NCI-H146 treated with DMSO at 0.1 percent for 48 hours (cell line): ENCODE data around the gene HSPA12A.

Experiments used
- DNase-seq: peaks from one replicate; lab custom pipeline; 2025; ENCODE audit not compliant: unreplicated experiment; lab: John Stamatoyannopoulos, UW

The HSPA12A gene

DNA sequence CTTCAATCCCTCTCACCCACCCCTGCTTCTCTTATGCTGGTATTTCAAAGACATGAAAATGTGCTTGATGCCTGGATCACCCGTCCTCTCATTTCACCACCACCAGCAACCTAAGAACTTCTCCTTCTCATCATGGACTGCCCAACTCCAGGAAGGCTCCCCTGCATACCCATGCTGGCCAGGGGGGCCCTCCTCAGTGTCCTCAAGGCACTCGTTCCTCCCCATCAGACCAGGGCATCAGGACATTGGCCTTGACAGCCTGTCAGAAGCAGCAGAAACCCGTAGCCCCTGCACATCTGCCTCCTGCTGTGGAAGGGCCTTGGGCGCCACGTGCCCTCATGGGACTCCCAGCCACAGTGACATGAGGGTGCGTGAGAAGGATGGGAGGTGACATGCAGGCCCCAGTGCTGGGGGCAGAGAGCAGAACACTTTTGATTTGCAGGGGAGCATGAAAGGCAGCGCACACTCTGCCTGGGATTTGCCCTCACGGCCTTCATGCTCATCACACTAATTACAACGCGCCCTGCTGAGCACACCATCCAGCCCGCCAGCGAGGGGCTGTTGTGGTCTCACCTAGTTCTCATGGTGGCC, 1.9 kb upstream of the HSPA12A start:
- no peak for DNase-seq

DNA sequence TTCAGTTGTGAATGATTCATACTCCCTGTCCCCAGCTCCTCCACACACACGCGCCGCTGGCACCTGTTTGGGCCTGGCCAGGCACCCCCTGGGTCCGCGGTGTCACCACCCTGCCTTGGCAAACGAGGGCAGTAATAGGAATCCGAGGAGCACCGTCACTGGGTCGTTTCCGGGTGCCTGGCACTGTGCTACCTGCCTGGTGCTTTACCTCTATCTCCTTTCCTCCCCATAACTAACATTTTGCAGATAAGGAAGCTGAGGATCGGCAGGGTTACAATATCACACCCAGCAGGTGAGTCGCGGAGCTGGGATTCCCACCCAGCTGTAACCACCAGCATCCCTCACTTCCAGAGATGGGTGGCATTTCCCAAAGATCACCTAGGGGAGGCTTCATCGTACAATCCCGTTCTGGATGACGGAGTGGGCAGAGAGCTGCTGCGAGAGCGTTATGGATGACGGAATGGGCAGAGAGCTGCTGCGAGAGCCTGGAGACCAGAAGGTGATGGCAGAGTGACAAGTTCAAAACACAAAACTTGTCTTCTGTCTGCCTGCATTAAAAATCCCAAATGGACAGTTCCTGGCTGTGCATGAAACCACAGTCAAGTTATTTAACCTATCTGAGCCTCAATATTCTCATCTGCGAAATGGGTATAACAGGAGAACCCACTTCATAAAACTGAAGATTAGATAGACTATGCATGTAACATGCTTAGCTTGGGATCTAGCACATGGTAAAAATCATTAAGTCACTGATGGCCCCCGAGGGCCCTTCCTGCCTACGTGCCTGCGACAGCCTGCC, 1.1 kb upstream of the HSPA12A start:
- no peak for DNase-seq

DNA sequence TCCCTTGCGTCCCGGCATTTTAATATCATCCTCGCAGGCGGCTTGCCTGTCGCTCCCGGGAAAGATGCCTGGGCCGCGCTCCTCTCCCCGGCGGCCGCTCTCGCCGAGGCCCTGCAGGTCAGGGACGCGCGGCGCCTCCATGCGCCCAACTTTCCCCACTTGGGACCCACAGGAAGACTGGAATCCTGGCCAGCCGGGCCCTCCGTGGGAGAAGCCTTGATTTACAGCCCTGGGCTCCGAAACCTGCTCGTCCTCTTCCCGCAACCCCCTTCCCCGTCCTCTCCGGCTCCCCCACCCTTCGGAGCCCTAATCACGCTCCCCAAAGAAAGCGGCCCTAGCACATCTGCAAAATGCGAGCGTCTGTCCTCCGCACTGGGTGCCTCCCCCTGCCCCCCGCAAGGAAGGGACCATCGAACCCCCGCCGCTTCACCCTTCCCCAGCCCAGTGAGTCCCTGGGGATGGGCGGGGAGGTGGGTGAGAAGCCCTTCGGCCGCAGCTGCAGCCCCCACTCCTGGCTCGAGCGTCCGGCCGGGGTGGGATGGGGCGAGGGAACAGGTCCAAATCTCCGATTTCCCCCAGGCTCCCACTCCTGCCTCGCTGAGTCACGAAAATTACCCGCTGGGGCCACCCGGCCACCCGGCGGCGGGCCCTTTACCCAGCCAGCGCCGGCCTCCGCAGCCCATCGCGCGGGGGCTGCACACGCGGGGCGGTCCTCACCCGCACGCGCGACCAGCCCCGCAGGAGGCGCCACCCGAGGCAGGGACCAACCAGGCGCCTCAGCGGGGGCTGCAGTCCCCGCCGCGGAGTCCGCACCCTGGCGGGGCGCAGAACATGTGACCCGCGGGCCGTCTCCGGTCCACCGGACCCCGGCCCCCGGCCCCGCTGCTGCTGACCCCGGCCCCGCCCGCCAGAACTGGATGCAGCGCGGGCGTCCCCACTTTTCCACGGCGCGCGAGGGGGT, 695 bp downstream of the HSPA12A start:
- DNase-seq = no peak

DNA sequence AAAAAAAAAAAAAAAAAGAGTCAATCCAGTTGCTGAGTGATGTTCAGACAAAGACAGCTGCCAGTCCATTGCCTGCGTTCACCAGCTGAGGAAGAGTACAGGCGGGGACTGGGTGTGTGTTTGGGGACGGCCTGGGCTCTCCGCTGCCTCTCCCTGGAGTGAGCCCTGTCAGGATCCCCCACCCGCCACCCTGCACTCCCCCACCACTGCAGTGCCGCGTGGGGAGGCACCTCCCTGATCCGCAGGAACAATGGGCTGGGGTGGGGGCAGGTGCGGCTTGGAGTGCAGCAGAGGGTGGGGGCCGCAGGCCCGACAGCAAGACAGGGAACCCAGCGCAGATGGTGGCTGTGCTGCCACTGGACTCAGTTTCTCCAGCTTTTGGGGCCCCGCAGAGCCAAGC, 1.4 kb downstream of the HSPA12A start:
- DNase-seq = no peak

DNA sequence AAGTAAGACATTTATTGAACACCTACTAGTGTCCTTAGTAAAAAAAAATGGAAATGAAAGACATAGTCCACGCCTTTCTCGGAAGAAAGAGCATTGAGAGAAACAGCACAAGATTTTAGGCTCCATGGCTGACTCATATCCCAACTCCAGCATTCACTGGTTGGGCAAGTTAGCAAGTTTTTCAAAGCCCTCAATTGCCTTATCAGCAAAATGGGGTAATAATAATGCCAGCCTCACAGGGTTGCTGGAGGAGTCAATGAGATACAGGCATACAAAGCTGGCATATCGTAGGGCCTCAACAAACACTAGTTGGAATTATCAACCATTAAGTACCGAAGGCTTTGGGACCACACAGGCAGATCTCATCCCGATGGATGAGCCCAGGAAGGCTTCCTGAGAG, 4.0 kb downstream of the HSPA12A start:
- DNase-seq = no peak

DNA sequence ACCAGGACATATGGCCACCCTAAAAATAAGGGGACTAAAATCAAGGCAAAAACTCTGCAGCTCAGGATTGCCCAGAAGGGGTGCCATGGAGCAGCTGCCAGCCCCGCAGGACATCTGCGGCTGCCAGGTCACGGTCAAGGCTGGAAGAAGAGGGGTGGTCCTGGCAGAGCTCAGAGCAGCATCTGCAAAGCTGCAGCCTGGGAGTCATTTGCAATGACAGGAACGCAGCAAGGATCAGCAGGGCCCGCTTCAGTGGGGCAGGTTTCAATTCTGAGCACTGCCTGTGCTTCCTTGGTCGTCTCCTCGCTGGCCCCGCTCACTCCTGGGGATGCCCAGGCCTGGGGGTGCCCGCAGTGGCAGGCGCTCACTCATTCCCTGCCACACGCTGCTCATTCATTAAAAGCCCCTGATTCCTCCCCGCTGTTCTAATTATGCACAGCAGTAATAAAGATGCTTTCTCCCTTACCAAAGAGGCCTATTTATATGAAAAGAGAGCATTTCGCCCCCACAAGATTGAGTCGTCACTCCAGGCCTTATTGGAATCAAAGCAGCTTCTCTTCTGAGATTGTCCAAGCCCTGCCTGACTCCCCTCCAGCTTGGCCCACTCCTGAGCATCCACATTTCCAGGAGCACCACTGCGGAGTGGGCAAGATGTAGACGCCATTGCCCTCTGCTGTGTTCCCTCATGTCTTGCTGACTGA, 4.6 kb downstream of the HSPA12A start:
- no peak for DNase-seq

DNA sequence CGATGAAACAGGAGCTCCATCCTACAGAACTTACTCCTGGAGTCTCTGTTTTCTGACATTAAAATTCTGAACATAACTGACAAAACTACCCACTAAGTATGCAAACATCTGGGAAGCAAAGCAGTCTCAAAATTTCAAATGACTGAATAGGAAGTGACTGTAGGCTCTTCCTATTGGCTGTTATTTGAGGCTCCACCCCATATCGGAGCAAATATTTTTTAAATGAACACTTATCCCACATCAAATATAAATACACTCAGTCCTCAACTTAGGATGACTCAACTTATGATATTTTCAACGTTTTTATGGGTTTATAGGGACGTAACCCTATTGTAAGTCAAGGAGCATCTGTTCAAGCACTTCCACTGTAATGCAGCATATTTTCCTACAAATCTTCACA, 8.8 kb downstream of the HSPA12A start:
- no peak for DNase-seq

DNA sequence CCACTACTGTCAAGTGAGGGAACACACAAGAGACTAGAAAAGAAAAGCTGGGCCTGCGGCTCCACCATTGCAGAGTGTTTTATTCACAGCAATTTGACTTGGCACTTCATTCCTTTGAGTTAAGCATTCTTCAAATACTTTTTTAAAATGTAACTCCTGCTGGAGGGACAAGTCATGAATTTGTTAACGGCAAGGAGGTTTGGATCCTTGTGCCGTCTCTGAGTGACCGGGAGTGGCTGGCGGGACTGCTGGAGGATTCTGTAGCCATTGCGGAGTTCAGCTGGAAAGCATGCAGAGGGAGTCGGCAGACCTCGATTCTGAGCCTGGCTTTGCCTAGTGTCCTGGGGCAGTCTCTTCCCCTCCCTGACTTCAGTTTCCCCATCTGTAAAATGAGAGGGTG, 9.8 kb downstream of the HSPA12A start:
- DNase-seq = no peak

DNA sequence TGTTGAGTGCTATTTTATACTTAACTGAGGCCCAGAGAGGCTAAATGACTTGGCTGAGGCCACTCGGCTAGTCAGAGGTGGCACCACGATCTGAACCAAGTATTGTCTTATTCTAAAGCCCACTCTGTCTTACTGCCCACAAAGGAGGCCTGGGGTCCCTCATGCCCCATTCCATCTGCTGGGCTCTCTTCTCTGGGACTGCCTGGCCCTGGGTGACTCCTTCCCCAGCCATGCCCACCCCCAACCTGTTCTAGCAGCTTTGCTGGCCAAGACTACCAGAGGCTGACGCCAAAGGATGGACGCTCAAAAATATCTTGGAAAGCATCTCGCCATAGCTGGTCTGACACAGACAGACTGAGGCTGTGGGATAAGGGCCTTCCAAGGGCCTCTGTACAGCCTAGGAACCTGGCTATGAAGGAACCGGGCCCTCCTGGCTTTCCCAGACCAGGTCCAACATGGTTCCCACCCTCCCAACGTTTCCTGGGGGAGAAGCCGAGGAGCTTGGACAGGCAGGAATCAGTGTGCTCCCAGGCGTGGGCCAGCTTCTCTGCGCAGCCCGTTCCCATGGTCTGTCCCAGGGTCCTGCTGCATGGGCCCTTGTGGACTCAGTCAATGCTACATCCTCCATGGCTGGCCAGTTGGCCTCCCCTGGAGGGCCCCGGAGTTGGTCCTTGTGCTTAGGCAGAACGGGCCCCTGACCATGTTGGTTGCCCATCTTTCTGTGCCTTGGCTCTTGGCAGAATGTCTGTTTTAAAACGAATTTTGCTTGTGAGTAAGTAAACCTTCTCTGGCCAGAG, 11.7 kb downstream of the HSPA12A start:
- DNase-seq = no peak

DNA sequence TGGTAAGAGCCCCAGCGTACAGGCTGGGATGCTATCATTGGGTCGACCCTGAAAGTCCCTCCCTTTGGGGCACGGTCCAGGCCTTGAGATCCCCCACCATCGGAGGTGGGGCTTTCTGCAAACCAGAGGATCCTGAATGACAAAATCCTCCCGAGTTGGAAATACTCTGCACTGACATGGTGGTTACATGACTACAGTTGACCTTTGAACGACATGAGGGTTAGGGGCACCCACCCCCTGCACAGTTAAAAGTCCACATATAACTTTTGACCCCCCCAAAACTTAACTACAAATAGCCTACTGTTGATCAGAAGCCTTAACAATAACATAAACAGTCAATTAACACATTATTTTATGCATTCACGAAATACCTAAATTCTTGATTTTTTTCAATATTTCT, 13.1 kb downstream of the HSPA12A start:
- DNase-seq = no peak

DNA sequence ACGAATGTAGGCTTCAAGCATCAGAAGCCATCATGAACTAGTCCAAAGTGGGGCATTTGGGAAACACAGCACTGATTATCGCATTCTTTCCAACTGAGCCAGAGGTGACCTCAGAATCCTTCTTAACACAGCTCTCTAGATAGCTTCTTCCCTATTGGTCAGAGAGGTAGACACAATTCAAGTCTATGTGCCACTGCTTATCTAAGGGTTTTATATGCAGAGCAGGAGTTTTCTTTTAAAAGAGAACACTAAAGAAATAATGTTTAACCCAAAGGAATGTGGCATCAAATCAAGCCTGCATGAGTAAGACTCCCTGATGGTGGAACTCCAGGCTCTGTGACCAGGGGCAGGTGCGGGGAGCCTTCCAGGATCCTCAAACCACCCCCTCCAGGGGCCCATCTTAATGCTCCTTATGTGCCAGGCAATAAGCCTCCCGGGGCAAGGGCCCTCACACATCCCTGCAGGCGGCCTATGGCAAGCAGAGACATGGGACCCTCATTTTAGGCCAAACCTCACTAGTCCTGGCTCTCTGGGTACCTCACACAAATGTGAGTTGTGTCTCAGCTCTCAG, 13.8 kb downstream of the HSPA12A start:
- DNase-seq = no peak

DNA sequence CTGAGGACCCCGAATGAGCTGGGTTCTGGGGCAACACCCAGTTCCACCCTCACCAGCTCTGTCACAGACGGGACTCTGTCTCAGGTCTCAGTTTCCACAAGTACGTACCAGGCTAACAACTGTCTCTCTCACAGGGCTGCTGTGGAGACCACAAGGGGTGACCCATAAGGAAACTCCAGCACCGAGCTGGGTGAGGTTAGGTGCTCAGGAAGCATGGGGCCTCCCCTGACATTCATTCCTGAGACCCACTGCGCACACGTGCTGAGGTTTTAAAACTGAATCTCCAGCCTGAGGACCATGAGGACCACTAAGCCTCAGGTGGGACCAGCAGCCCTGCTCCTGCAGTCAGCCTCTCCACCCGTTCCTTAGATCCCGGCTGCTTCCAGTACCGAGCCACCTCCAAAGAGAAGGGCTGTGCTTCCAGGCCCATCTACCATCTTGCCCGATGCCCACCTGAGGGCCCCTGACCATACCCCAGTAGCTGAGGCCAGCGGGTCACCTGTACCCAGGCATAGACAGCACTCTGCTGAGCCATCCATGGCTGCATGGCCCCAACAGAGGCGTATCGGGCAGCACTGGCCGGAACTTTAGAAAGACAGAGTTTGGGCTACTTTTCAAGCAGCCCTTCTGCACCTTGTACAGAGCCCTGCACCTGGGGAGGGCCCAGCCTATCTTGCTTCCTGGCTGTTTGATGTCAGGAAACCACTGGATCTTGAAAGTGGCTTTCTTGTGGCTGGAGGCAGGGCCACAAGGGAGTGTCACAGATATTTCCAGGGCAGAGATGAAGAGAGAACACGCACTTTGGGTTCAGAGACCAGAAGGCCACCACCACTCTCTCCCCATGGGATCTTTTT, 18.7 kb downstream of the HSPA12A start:
- DNase-seq = no peak

DNA sequence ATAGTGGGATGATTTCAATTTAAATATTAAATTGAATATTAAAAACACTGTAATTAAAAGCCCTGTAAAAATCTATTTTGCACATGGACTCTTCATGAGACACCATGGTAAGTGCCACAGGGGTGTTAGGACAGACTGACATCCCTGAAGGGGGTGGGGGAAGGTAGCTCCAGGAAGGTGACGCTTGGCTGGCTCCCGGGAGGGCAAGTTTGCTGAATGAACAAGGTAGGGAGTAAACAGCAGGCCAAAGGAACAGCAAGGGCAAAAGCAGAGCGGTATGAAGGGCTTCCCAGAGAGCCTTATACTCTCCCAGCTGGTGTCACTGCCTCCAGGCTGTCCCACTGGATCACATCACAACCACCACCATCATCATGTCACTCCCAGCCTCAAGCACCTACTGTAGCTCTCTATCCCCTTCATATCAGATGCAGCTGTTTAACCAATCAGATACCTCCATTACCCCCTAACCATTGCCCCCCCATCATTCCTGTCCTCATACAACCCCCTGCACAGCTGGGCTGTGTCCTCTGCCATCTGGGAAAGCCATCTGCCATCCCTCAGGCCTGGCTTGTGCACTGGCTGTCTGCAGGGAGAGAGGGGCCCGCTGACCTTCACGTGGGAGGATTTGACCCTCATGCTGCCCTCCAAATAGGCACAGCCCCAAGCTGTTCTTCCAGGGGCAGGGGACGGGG, 19.5 kb downstream of the HSPA12A start:
- DNase-seq = no peak

DNA sequence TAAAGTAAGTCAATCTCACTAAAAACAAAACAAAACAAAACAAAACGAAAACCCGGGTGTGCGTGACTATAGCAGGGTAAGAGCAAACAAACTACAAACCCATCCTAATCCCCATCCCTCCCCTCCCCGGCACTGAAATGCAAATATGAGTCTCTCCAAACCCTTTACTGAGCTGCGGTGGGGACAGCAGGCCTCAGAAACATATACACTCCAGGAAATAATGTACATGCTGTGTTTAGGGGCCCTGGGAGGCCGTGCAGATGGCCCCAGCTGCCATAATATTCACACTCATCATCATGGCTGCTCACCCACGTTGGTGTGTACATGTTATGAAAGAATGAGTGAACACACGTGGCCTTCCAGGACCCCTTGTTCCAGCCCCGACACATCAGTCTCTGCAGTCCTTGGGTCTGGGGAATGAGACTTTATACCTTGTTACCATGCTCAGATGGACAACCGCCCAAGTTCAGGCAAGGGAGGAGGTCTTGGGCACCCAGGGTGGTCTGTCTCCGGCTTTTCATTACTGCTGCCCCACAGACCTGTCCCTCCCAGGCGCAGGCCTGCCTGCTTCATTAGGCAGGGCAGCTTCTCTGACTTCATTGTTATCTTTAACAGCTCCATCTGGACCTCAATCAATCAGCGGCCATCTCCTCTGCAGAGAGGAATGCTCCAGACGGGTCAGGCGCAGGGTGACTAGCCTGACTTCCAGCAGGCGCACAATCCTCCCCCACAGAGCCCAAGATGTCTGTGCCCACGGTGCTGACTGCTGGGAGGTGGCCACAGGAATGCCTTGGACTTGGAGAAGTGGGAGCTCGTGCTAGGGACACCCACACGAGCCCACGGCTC, 20.6 kb downstream of the HSPA12A start:
- DNase-seq = no peak

DNA sequence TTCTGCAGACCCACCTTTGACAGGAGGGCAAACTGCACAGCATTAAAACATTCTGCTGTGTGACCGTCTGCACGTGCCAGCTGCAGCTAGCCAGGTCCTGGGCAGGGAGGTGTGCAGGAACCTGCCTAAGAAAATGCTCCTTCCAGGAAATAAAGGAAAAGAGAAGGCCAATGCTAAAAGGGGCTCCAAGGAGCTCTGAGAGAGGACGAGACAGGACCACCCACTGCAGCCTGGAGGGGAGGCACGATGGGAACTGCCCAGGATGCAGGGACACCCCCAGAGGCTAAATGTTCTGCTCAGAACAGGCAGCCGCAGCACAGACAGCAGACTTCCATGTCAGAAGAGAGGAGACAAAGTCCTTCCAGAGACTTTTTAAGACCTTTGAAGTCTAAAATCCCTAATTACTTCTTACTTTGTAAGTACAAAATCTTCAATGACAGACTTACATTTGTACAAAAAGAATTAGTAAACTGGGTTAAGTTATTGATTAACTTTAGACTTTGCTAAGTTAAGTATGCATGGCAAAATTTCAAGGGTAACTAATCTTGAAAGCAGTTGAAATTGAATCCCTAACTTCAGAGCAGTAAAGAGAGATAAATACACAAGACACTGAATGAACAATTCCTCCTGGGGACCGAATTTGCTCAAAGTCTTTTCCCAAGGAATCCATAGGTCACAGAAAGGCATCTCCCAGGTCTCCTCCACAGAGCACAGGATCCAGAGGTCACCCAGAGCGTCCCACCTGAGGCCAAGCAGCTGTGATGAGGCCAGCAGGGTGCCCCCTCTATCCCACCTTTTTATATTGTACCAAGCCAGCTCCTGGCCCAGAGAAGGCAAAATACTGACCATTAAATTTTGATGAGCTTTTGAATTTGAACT, 21.5 kb downstream of the HSPA12A start:
- DNase-seq = no peak

DNA sequence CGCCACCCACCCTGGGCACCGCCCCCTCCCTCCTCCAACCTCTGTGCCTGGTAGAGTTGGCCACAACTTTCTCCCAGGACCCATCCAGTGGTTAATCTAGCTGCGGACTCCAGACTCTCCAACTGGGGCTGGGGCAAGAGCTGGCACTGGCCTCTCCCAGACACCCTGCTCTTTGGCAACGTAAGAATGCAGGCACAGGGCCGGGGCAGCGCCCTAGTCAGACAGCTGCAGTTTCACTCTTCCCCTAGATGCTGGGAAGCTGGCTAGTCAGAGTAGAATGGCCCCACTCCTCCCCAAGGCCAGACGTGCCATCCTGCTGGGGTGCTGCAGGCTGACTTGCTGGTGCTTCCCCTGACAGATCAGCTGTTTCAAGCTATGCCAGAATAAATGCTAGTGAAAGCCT, 22.1 kb downstream of the HSPA12A start:
- DNase-seq = no peak

DNA sequence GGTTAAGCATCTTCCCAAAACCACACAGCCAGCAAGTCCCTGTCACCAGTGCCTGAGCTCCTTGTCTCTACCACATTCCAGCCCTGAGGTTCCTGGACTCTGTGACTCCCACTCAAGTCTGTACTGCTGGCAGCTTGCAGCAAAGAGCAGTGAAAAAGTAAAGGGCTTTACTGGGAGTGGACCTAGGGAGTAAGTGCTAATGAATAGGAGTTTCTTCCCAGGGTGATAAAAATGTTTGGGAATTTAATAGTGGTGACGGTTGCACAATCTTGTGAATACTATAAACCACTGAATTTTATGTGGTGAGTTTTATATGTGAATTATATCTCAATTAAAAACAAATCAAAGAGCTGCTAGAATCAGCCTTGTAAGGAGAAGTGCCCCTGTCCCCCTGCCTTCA, 22.6 kb downstream of the HSPA12A start:
- no peak for DNase-seq
